NCI-H2081 (cell line): Measurements from ENCODE around the gene PAAF1.
"Not testable (repeated sequence)": the region's sequence is repeated elsewhere in the genome, so short reads cannot be mapped to it uniquely, and the experiment has no call there.

Source experiments
- DNase-seq, 2 experiments: peaks; one replicate each; lab custom pipeline; 2025; lab: John Stamatoyannopoulos, UW

The PAAF1 gene

DNA sequence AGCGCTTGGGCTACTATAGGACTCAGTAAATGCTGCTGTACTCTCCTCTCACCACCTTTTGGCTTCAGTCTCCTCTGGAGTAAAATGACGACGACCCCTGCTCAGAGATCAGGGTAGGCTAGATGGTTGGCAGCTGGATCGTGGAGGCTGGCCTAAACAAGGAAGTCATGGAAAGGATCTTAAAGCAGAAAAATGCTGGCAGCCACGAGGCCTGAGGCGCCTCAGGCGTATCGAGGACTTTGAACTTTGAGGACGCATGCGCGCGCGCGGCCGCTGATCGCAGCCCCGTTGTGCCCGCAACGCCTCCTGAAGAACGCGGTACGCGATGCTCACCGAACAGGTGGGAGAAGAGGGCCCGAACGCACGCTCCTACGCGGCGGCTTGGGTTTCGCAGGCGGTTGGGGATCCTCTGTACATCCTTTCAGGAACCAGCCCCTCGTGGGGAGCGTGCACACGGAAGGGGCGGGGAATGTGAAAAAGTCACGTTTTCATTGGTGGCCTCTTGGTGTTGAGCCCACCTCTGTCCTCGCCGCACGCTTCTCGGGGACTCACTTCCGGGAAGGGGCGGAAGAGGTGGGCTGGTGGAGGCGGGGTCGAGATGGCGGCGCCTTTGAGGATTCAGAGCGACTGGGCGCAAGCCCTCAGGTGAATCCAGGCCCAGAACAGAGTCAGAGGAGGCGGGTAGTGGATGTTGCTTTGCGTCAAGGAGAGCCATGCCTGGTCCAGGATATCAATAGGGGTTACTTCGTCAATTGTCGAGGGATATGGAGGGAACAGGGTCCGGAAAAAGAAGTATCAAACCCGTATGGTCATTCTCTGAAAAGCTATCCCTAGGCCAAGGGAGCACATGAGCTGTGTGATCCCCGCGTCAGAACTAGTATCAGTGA is at the start of gene PAAF1, which contains the start of gene COA4:
TSS of gene PAAF1 (plus strand) at position 576 of the 887 bp plus-strand sequence. CDS start at position 599, 23 bp downstream.
TSS of gene COA4 (minus strand) at position 423 of the 887 bp plus-strand sequence. CDS start 3,468 bp downstream, outside the sequence.
- peak; percentile 97 to 98 for DNase-seq

DNA sequence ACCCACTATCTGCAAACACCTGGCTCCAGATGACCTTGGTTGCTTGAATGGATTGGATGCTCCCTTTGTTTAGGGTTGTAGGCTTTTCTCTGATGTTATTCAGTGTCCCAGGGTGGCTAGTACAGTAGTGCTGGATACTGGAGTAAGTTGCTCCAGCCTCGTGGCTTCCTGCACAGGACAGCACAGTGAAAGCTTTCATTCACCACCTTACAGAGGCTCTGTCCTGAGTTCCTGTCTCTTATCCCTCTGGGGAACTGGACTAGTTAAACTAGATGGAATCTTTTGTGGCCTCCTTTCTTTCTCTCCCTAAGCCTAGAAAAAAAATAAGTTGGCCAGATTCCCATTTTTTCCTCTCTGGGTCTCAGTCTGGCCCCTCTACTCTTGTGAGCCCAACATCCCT is 46.5 kb upstream of the PAAF1 start:
- no peak for DNase-seq

- DNase-seq = no peak
Observed at GRCh38 chr11:73833067-73833466, 43.7 kb upstream of the PAAF1 start.

DNA sequence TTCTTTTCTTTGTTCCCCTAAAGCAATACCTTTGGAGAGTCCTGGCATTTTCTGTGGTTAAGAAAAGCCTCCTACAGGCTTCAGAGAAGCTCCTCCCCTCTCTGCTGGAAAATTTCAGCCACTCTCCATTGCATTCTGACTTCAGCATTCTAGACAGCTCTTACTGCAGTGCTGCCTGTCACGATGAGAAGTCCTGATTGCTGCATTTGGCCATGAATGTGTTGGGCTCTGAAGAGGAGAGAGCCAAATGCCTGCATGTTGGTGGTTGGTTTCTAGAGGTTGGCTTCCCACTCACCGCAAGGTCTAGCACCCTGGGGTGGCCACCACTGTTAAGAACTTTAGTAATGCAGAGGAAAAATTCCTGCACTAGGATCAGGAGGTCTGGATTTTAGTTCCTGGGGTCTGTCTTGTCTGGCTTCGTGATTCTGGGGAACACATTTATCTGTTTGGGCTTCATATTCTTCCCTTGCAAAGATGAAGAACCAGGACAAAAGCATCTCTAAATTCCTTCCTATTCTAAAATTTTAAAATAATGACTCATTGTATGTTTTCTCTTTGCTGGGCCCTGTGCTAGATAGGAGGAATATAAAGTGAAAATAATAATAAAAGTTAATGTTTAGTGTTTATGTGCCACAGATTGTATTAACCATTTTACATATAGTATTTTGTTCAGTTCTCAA is 38.2 kb upstream of the PAAF1 start:
- no peak for DNase-seq

DNA sequence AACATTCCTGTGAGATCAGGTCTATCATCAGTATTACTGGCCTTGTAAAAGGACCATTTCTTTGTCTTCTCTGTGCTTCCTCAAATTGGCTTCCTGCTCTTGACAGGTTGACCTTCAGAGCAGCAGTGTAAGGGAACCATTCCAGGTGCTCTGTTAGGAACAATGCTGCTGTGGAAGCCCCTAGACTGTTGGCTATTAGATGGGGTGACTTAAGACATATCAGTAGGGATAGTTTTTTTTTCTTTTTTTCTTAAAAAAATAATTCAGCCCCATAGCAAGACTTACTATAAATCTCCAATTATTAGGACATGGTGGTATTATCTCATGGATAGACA is 37.7 kb upstream of the PAAF1 start:
- DNase-seq = no peak

DNA sequence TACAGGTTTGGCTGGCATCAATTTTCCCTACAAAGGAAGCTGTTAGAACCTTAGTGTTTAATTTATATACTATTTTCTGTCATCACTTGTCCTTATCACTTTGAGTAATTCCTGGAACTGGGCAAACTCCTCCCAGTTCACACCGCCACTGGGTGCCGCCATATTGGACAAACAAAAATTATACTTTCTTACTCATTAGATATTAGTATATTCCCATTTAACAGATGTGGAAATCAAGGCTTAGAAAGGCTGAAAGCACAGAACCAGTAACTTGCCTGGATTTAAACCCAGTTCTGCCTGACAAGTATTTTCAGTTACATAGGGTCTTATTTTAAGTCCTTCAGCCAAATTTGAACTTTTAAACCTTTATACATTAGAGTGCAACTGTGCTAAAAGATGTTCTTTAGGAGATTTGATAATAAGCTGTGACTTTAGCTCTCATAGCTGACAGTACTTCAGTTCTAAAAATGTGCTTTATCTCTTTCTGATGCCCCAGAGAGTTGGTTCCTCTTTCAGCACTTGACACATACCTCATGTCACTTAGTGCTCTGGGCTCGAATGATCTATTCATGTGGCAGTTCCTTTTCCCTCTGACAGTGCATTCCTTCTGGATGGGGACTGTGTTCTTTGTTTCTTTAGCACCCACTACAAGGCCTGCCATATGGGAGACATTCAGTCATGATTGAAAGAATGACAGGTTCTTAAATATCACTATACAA is 25.6 kb upstream of the PAAF1 start:
- DNase-seq = no peak

DNA sequence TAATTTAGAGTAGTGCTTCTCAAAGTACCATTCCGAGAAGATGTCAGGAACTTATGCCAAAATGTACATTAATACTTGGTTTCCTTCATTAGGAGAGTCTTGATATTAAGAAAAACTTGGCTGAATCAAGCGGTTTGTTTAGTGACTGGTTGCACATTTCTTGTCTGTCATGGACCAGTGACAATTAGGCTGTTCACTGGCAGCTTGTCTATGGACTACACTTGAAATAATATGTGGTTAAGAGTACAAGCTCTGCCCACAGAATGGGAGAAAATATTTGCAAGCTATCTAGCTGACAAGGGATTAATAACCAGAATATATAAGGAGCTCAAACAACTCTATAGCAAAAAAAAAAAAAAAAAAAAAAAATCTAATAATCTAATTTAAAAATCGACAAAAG is 24.8 kb upstream of the PAAF1 start:
- no peak for DNase-seq

DNA sequence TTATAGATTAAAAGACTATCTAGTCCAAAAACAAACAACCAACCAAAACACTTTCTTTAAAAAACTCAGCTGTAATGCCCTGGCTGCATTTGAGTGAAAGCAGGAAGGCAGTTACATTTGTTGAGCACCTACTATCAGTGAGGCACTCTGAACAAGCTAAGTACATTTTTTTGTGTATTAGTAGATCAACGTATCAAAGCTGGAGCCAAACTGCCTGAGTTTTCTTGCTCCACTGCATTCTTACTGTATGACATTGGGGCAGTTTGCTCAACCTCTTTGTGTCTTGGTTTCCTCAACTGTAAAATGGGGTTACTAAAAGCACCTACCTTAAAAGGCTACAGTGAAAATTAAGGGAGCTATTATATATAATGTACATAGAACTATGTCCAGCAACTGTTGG is 22.1 kb upstream of the PAAF1 start:
- no peak for DNase-seq

DNA sequence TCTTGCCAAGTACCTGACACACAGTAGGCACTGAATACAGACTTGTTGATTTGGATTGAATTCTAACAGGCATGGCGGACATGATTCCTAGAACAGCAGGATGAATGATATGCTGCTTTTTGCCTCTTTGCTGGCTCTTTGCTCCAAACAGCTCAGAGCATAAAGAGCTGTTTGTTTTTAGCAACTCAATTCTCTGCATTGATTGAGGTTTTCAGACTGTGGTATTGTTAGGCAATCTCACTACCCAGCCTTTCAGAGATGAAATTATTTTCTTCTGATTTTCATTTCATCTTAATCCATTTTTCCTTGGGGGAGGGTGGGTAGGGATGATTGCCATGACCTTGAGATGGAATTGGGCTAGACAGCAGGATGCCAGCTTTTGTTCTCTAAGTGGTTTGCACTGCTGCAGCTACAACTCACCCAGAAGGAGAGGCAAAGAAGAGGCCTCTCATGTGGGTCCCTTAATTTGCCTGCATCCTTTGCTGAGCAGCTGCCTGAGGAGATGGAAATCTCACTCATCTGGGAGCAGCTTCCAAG is 20.7 kb upstream of the PAAF1 start:
- DNase-seq = no peak

- DNase-seq = no peak
Observed at GRCh38 chr11:73859671-73860070, 17.1 kb upstream of the PAAF1 start.

DNA sequence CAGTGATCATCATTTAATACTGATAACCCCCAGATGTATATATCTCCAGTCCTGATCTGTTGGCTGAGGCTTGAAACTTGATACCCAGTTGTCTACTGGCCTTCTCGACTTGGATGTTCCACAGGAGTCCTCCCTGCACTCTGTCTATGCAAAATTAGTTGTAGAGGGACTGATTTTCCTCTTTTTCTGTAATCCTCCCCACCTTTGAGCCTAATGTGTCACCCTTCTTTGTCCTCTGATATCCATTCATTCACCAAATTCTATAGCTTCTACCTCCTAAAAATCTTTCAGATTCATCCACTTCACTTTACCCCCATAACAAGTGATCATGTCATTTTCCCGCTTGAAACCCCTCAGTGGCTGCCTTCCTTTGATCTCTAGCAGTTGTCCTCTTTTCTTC is 16.6 kb upstream of the PAAF1 start:
- no peak for DNase-seq

DNA sequence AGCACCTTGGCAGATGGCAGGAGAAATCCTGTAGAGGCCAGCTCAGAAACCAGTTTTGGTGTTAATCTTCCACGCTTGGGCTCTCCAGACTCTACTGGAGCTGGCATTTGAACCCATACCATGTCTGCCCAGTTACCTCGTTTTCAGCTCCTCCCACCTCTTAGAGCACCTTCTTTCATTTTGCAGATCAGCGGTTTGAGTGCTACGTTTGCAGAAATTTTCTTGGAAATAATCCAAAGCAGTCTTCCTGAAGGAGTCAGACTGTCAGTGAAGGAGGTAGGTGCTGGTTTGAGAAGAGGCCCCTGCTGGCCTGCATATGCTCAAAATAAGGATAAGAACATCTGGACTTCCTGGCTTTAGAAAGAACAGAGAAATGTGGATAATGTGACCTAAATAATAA is 13.8 kb upstream of the PAAF1 start:
- DNase-seq = no peak

DNA sequence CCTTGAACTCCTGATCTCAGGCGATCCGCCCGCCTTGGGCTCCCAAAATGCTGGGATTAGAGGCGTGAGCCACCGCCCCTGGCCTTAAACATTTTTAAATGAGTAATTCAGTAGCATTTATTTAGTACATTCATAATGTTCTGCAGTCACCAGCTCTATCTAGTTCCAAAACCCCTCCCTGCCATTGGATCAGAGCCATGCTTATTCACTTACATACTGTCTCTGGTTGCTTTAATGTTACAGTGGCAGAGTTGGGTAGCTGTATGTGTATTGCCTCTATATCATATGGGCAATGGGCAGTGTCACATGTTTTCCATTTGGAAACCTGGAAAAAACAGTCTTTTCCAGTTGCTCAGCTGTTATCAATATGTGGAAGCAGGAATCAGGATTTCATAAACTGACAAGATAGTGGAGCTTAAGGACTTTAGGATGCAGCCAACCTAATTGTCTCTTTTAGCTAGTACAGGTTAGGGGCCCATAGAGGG is 10.7 kb upstream of the PAAF1 start:
- DNase-seq = no peak

GRCh38 chr11:73866586-73866996 is 10.2 kb upstream of the PAAF1 start:
- DNase-seq = no peak

DNA sequence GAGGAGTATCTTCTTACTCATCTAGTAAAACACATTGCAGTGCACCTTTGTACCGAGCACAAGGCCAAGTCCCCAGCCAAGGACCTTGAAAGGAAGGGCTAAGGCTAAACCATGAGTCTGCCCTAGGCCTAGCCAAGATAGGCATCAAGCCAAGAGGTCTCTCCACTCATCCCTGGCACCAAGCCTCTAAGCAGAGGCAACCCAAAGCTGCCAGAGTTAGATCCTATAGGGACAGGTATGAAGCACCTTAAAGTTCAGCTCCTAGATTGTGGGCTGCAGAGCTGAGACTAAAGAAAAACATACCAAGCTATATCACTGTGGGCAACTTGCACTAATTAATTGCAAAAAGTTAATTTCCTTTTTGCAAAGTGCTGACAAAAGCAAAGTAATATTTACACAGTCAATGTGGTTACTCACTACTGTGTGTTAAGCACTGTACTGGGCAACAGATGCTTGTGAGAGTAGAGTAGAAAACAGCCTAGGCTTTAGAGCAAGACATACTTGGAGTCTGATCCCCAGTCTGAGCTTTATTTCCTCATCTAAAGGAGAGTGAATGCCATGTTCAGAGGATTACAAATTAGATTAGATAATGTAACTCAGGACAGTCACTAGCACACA is 7.4 kb upstream of the PAAF1 start:
- no peak for DNase-seq

DNA sequence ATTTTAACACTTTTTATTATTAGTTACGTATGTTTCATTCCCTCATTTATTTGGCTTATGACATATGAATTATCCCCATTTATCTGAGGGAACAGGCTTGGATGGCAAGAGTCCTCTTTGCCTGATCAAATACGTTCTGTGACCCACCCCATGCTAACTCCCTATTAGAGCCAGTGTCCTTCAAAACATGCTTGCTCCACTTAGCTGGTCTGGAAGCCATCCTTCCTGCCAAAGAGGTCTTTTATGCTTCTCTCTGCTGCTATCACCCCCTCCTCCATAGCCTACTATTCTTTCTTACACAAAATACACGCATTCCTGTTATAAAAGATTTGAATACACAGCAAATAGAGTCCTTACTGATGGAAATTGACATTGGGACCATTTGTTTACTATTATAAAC is 6.5 kb upstream of the PAAF1 start:
- no peak for DNase-seq

DNA sequence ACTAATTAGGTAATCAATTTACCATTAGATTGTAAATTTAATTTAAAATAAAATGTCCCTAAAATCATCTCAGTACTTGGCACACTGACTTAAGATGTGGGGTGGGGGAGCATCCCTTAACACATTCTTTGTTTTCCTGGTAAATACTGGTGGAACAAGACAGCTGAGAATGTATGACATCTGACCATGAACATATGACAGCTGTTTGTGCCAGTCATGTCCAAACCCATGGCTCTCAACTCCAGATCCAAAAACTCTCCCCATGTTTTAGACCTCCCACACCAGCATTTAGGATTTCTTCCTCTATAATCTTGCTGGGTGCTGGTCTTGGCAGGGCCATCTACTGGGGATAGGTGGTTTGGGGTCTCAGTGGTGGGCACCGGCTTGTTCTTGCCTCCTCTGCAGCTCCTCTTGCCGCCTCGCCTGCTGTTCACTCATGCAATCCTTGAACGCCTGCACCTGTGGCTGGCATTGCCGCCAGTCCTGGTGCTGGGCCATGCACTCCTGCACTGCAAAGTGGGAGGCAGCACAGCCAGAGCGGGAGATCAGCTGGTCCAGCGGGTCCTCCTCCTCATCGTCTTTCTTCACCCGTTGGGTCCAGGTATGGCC is 3.9 kb upstream of the PAAF1 start:
- no peak for DNase-seq

DNA sequence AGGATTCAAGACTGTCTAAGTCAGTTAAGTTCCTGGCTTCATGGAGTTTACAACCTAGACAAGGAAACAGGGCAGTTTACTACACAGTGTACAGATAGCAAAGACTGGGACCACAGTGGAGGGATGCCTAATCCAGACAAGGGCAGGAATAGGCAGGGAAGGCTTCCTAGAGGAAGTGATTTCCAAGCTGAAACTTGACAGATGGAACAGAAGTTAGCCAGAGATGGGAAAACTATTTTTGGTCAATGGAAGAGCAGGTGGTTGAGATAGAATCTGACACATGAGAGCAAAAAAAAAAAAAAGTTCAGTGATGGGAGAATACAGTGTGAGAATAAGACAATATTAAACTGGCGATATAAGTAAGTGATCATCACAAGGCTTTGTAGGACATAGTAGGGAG is 1.4 kb upstream of the PAAF1 start:
- no peak for DNase-seq

GRCh38 chr11:73875840-73876239 is 959 bp upstream of the PAAF1 start:
- no peak for DNase-seq

- no peak for DNase-seq
Observed at GRCh38 chr11:73878771-73879170, 2.0 kb downstream of the PAAF1 start.

DNA sequence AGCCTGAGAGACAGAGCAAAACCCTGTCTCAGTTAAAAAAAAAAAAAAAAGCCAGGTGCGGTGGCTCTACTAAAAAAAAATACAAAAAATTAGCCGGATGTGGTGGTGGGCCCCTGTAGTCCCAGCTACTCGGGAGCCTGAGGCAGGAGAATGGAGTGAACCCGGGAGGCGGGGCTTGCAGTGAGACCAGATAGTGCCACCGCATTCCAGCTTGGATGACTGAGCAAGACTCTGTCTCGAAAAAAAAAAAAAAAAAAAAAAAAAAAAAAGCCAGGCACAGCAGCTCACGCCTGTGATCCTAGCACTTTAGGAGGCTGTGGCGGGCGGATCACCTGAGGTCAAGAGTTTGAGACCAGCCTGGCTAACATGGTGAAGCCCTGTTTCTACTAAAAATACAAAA is 3.6 kb downstream of the PAAF1 start:
- not testable (repeated sequence) for DNase-seq
